HCT116 (cell line): ENCODE results near the gene MGRN1. TPM values are rescaled to one million over a fixed set of nuclear protein-coding genes. Genes with fewer than 3 reads are reported as not detected.

ENCODE experiments used
- ATAC-seq: fragments of 200-7000 bp; cut with Tn5 transposase; 2 replicates; pipeline ENCODE4 v1.9.1; 2020; ENCODE audit warnings: mild to moderate bottlenecking, moderate library complexity
- BruUV-seq: library from RNA; stranded (reverse); fragments of 400-500 nt; replicated peaks from 2 replicates; lab custom pipeline; 2021; lab: Mats Ljungman, UMichigan
- CTCF ChIA-PET: fragments of 300-600 bp; sonication (Branson Sonifier 250); formaldehyde crosslinking; loops from one replicate; lab custom pipeline; 2021; ENCODE audit warnings: antibody characterized with exemption; lab: Charles Lee
- POLR2A ChIA-PET: fragments of 300-600, 350-600 bp; sonication (Branson Sonifier 250); formaldehyde crosslinking; loops from one replicate; lab custom pipeline; 2021; ENCODE audit warnings: antibody characterized with exemption; lab: Charles Lee
- RAD21 ChIA-PET, 2 experiments: fragments of 300-600 bp; sonication (Branson Sonifier 250); formaldehyde crosslinking; loops; one replicate each; lab custom pipeline; 2023; ENCODE audit warnings: low total read pairs in 2 of 2; ENCODE audit not compliant: uncharacterized antibody in 2 of 2, unreplicated experiment in 2 of 2, low non-redundant PET in 1 of 2; lab: Charles Lee
- DNase-seq: peaks from one replicate; pipeline ENCODE4 v3.0.0-alpha.2; 2010; ENCODE audit warnings: low read depth, low spot score
- H2AFZ ChIP-seq: fragments of 200-600 bp; shearing (Covaris generic), sonication (generic); 2 replicates; pipeline ENCODE4 v1.6.1; 2017; ENCODE audit warnings: low read depth, mixed run types, mixed read lengths, antibody characterized with exemption, low read length; ENCODE audit not compliant: poor library complexity, severe bottlenecking
- H3K27ac ChIP-seq: 2 replicates; pipeline ENCODE4 v1.5.1; 2012; ENCODE audit warnings: low read depth, low read length
- H3K27me3 ChIP-seq: fragments of 200-600 bp; sonication (generic); 2 replicates; pipeline ENCODE4 v1.6.1; 2016; ENCODE audit warnings: mixed run types, low read length, mixed read lengths; ENCODE audit not compliant: insufficient read depth
- H3K36me3 ChIP-seq, 2 experiments: fragments of 200-500 bp in 1 of 2; fragments of 200-600 bp in 1 of 2; sonication (Bioruptor generic) in 1 of 2; sonication (generic) in 1 of 2; 2 replicates each; pipeline versions ENCODE4 v1.5.1 to v1.6.1; 2014 to 2016; ENCODE audit warnings: low read length in 2 of 2, inconsistent platforms in 1 of 2, mixed read lengths in 1 of 2, mixed run types in 1 of 2; ENCODE audit not compliant: insufficient read depth in 2 of 2, control insufficient read depth in 1 of 2
- H3K4me1 ChIP-seq, 2 experiments: fragments of 200-600 bp in 1 of 2; sonication (generic) in 1 of 2; 2 replicates each; pipeline versions ENCODE4 v1.5.1 to v1.6.1; 2012 to 2017; ENCODE audit warnings: low read length in 2 of 2, inconsistent platforms in 1 of 2, mild to moderate bottlenecking in 1 of 2, mixed read lengths in 1 of 2, mixed run types in 1 of 2, moderate library complexity in 1 of 2; ENCODE audit not compliant: insufficient read depth in 2 of 2, control insufficient read depth in 1 of 2
- H3K4me2 ChIP-seq: fragments of 200-600 bp; sonication (generic); 2 replicates; pipeline ENCODE4 v1.6.1; 2017; ENCODE audit warnings: mixed run types, low read length, mixed read lengths
- H3K4me3 ChIP-seq, 2 experiments: fragments of 200-600 bp in 1 of 2; sonication (generic) in 1 of 2; replicated peaks in 1 of 2; 2 replicates each; pipeline ENCODE4 v1.5.1; 2011 to 2016; ENCODE audit warnings: low read length in 2 of 2, control low read depth in 1 of 2, low read depth in 1 of 2, mild to moderate bottlenecking in 1 of 2, mixed read lengths in 1 of 2, mixed run types in 1 of 2
- H3K79me2 ChIP-seq: fragments of 200-600 bp; sonication (generic); 2 replicates; pipeline ENCODE4 v1.6.1; 2017; ENCODE audit warnings: mild to moderate bottlenecking, mixed run types, low read length, moderate library complexity, mixed read lengths; ENCODE audit not compliant: insufficient read depth
- H3K9ac ChIP-seq: fragments of 200-600 bp; sonication (generic); 2 replicates; pipeline ENCODE4 v1.6.1; 2016; ENCODE audit warnings: low read length, mixed read lengths
- H3K9me2 ChIP-seq: fragments of 200-600 bp; sonication (generic), shearing (Covaris generic); 2 replicates; pipeline ENCODE4 v1.6.1; 2017; ENCODE audit warnings: mixed run types, mild to moderate bottlenecking, moderate library complexity; ENCODE audit not compliant: insufficient read depth
- H3K9me3 ChIP-seq, 2 experiments: fragments of 200-500 bp in 1 of 2; fragments of 200-600 bp in 1 of 2; sonication (Bioruptor generic) in 1 of 2; sonication (generic) in 1 of 2; 2 replicates each; pipeline ENCODE4 v1.6.1; 2014 to 2017; ENCODE audit warnings: low read length in 2 of 2, mixed read lengths in 2 of 2, inconsistent platforms in 1 of 2, low read depth in 1 of 2, mild to moderate bottlenecking in 1 of 2, mixed run types in 1 of 2, moderate library complexity in 1 of 2; ENCODE audit not compliant: control insufficient read depth in 1 of 2, insufficient read depth in 1 of 2
- H4K20me1 ChIP-seq: fragments of 200-600 bp; sonication (generic), shearing (Covaris generic); 2 replicates; pipeline ENCODE4 v1.6.1; 2017; ENCODE audit warnings: mixed run types, mild to moderate bottlenecking, moderate library complexity; ENCODE audit not compliant: insufficient read depth
- CTCF ChIP-seq, 3 experiments: fragments of 200-600 bp in 1 of 3; sonication (generic) in 1 of 3; IDR thresholded peaks in 2 of 3; conservative IDR thresholded peaks in 1 of 3; 2 replicates each; pipeline ENCODE4 v1.5.1; 2012 to 2017; ENCODE audit warnings: low read depth in 2 of 3, low read length in 2 of 3, antibody characterized with exemption in 1 of 3, borderline replicate concordance in 1 of 3, control low read depth in 1 of 3, mild to moderate bottlenecking in 1 of 3, mixed read lengths in 1 of 3, mixed run types in 1 of 3, moderate library complexity in 1 of 3; ENCODE audit not compliant: insufficient read depth in 1 of 3
- EZH2 ChIP-seq: fragments of 200-600 bp; sonication (generic); IDR thresholded peaks from 2 replicates; pipeline ENCODE4 v1.6.1; 2017; ENCODE audit warnings: antibody characterized with exemption, mixed run types
- FOSL1 ChIP-seq: IDR thresholded peaks from 2 replicates; pipeline ENCODE4 v1.6.1; 2012; ENCODE audit warnings: low read depth
- JUND ChIP-seq: IDR thresholded peaks from 2 replicates; pipeline ENCODE4 v1.6.1; 2012
- RAD21 ChIP-seq: IDR thresholded peaks from 2 replicates; pipeline ENCODE4 v1.6.1; 2012; ENCODE audit warnings: low read depth, mild to moderate bottlenecking
- REST ChIP-seq: IDR thresholded peaks from 2 replicates; pipeline ENCODE4 v1.6.1; 2012; ENCODE audit warnings: low read depth
- SIN3A ChIP-seq: IDR thresholded peaks from 2 replicates; pipeline ENCODE4 v1.6.1; 2012; ENCODE audit warnings: low read depth
- SP1 ChIP-seq: IDR thresholded peaks from 2 replicates; pipeline ENCODE4 v1.6.1; 2012; ENCODE audit warnings: low read depth
- YY1 ChIP-seq: IDR thresholded peaks from 2 replicates; pipeline ENCODE4 v1.6.1; 2011; ENCODE audit warnings: low read length, low read depth, moderate library complexity, mild to moderate bottlenecking; ENCODE audit not compliant: insufficient replicate concordance; ENCODE audit errors: extremely low read depth
- ZFX ChIP-seq: fragments of 450-650 bp; IDR thresholded peaks from 2 replicates; pipeline ENCODE4 v1.6.1; 2017
- intact Hi-C: fragments of 100-400 bp; cut with micrococcal nuclease; formaldehyde crosslinking; loops from 2 replicates; pipeline ENCODE4 v1.10.0; 2022
- total RNA-seq: library from RNA; stranded (reverse); gene quantifications from one replicate; pipeline ENCODE4 v1.2.1, GENCODE V29; 2021; ENCODE audit not compliant: unreplicated experiment

The MGRN1 gene
- total RNA-seq, 1 experiment from 2014 or later: 50.6 TPM

- TF ChIP-seq REST (no peak), YY1 (no peak), CTCF (IDR thresholded peaks at IDR 0.05 in 2 of 3, conservative IDR thresholded peaks at IDR 0.05 in 1 of 3; ENCODE audit: borderline replicate concordance in 1 of 3, insufficient read depth in 1 of 3, low read depth in 2 of 3, low read length in 2 of 3) (no peak), SP1 (no peak), RAD21 (no peak)
Measured at GRCh38 chr16:4675864-4676786, 51.5 kb downstream of the MGRN1 start (continued).

GRCh38 chr16:4676831-4677230, 52.2 kb downstream of the MGRN1 start:
- POLR2A ChIA-PET: no interaction called here
- Histone ChIP-seq H3K36me3 (peaks cover 0 to 6% of the 10 kb centered on the region in 2 experiments; a peak in 1 of 4 replicates), H3K4me3 (no peak overlapping the region), H3K4me2 (no peak overlapping the region), H3K9me2 (no peaks in the 10 kb centered on the region), H3K79me2 (no peaks in the 10 kb centered on the region), H2AFZ (no peak overlapping the region), H3K9ac (no peak overlapping the region), H4K20me1 (no peaks in the 10 kb centered on the region), H3K27ac (no peak overlapping the region), H3K27me3 (no peaks in the 10 kb centered on the region), H3K9me3 (no peaks in the 10 kb centered on the region), H3K4me1 (no peaks in the 10 kb centered on the region)
- CTCF ChIA-PET: no interaction called here
- ATAC-seq (no peak), DNase-seq (no peak)
- BruUV-seq: no TSS peak
- intact Hi-C loops: no loop called here
- RAD21 ChIA-PET: interaction anchor here in 1 of 2 experiments (0.7 kb wide), 1 partner anchor 266 kb away, joined by 4 read pairs; no protein-coding TSS in a partner anchor
- TF ChIP-seq EZH2 (no peak), REST (no peak), CTCF (IDR thresholded peaks at IDR 0.05 in 2 of 3, conservative IDR thresholded peaks at IDR 0.05 in 1 of 3; ENCODE audit: borderline replicate concordance in 1 of 3, insufficient read depth in 1 of 3, low read depth in 2 of 3, low read length in 2 of 3) (no peak), ZFX (no peak), FOSL1 (no peak), JUND (no peak), SIN3A (no peak)
